Measurements from ENCODE around the gene PTPRN2.

The PTPRN2 gene

GRCh38 chr7:157859915-157860314 is 727.7 kb downstream of the PTPRN2 start:
- in situ Hi-C loops (cut with MboI; ENCODE audit: low pct_unique_long_range_greater_than_20kb, low sequenced_read_pairs, unreplicated experiment): no loop called here
- no peak for DNase-seq (ENCODE audit: low spot score)
- TF ChIP-seq CTCF (IDR thresholded peaks at IDR 0.05; ENCODE audit: extremely low read depth, insufficient read depth, missing control alignments): no peak

DNA sequence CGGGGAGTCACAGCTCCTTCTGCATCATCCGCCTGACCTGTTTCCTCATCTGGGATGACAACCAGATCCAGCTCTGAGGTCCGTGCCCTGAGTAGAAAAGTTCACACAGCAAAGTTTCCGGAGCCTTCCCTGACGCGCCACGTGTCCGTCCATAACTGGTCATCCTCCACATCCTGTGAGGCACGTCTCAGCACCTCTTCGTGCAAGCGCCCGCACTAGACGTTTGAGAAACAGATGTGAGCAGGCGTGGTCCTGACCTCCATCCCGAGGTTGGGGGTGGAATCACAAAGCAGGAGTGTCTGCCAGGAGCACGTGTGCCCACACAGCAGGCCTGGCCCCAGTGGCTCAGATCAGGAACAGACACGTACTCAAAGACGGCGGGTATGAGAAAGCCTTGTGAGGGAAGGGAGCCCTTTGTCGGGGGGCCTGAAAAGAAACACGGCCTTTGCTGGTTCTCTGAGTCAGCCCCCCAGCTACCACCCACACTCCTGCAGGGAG is 730.0 kb downstream of the PTPRN2 start:
- in situ Hi-C loops (cut with MboI; ENCODE audit: low pct_unique_long_range_greater_than_20kb, low sequenced_read_pairs, unreplicated experiment): no loop called here
- no peak for TF ChIP-seq CTCF (IDR thresholded peaks at IDR 0.05; ENCODE audit: extremely low read depth, insufficient read depth, missing control alignments)
- no peak for DNase-seq (ENCODE audit: low spot score)

GRCh38 chr7:157856873-157857577 is 730.6 kb downstream of the PTPRN2 start:
- in situ Hi-C loops (cut with MboI; ENCODE audit: low pct_unique_long_range_greater_than_20kb, low sequenced_read_pairs, unreplicated experiment): no loop called here
- no peak for TF ChIP-seq CTCF (IDR thresholded peaks at IDR 0.05; ENCODE audit: extremely low read depth, insufficient read depth, missing control alignments)
- no peak for DNase-seq (ENCODE audit: low spot score)

DNA sequence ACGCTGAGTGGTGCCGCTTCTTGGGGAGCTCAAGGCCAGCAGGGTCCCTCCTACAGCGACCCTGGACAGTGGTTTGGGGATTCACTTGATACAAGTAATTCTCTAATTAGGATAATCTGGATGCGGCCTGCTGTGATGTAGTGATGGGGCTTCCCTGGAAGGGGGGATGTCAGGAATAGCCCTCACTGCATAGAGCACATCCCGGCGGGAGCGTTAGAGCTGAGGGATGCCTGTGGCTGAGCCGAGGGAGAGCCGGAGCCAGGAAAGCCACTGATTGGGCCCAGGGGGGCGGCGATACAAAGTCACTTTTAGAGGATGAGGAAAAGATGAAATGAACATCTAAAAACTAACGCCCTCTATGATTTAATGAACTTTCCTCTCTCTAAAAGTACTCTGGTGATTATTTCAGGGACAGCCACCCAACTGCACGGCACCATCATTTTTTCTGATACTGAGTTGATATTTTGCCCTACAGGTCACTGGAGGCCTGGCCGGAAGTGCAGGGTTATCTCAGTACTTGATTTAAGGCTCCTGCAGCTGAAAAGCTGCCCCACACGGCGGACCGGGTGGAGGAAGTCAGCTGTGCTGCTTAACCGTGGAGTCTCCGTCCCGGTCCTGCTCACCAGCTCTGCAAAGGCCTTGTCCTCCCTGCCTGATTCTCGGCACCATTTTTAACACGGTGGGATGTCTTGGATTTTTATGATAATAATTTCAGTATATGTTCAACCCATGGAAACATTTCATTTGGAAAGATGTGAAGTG is 732.0 kb downstream of the PTPRN2 start:
- no peak for DNase-seq (ENCODE audit: low spot score)
- TF ChIP-seq CTCF (IDR thresholded peaks at IDR 0.05; ENCODE audit: extremely low read depth, insufficient read depth, missing control alignments): no peak
- in situ Hi-C loops (cut with MboI; ENCODE audit: low pct_unique_long_range_greater_than_20kb, low sequenced_read_pairs, unreplicated experiment): no loop called here

DNA sequence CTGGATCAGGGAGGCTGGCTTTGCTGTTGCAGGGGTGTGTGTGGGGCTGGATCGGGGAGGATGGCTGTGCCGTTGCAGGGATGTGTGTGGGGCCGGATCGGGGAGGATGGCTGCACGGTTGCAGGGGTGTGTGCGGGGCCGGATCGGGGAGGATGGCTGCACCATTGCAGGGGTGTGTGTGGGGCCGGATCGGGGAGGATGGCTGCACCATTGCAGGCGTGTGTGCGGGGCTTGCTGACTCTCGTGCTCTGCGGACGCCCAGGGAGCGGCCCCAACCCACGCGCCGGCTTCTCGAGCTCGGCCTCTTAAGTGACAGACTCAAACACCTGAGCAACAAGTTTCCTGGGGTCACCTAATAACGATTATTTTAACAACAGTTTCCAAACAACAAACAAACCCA is 732.6 kb downstream of the PTPRN2 start:
- in situ Hi-C loops (cut with MboI; ENCODE audit: low pct_unique_long_range_greater_than_20kb, low sequenced_read_pairs, unreplicated experiment): no loop called here
- no peak for DNase-seq (ENCODE audit: low spot score)
- TF ChIP-seq CTCF (IDR thresholded peaks at IDR 0.05; ENCODE audit: extremely low read depth, insufficient read depth, missing control alignments): no peak

- no peak for DNase-seq (ENCODE audit: low spot score)
- in situ Hi-C loops (cut with MboI; ENCODE audit: low pct_unique_long_range_greater_than_20kb, low sequenced_read_pairs, unreplicated experiment): no loop called here
- TF ChIP-seq CTCF (IDR thresholded peaks at IDR 0.05; ENCODE audit: extremely low read depth, insufficient read depth, missing control alignments): no peak
These were observed 733.3 kb downstream of the PTPRN2 start for GRCh38 chr7:157854066-157854891.
